Stimulated activated CD4-positive, alpha-beta T cell treated with anti-CD3 and anti-CD28 coated beads, Interleukin-2, amount 100 ng/mL, for 24 hours (primary cell): ENCODE data around the gene SWI5.
A peak's percentile ranks its signal among the peaks of the same experiment; 100 is the strongest.

Experiments used
- DNase-seq, 2 donors: peaks; one replicate each; pipeline ENCODE4 v3.0.0-alpha.2; 2020

The SWI5 gene

DNA sequence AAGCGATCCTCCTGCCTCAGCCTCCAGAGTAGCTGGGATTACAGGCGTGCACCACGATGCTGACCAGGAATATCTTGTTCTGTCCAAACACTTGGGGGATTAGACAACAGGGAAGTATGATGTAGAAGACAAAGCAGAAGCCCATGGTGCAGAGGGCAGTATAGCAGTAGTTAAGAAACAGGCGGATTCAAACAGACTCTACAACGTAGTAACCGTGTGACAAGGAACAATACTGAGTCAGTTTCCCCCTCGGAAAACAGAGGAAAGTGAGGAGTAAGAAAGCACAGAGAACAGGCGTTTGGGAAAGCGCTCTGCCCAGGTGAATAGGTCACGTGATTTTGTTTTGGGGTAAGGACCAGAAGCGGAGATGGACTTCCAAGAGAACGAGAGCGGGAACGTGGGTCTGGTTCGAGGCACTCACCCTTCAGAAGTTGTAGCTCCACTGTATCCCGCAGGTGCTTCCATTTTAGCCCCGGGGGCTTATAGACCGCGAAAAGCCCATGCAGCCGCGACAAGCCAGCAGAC lies 45.9 kb downstream of the SWI5 start:
- DNase-seq: no peak

DNA sequence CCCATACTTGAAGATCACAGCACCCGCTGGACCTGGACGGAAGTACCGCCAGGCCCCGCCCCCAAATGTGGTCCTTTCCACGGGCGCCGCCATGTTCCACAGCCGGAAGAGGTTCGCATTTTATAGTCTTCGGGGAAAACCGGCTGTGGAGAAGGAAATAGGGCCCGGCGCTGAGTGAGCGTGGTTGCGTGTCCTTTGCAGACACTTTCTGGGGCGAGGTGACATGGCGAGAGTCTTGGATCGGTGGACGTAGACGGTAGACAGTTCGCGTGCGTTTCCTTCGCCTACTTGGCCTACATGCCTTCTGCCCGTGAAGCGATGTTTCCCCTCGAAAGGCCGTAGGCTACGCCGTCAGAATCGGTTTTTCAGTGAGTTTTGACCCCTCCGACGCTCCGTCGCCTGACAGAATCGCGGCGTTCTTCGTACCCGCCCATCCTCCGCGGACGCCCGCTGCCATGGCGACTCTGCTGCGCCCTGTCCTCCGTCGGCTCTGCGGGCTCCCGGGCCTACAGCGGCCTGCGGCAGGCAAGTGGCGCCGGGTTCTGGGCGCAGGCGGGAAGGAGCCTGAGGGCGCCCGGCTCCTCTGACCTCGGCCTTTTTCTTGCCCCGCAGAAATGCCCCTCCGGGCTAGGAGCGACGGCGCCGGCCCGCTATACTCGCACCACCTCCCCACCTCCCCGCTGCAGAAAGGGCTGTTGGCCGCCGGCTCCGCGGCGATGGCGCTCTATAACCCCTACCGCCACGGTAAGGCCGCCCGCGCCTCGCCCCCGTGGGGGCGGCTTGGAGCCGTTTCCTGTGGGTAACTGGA lies 46.5 kb downstream of the SWI5 start, which contains the start of the genes COQ4 and TRUB2:
Gene COQ4, plus strand, starts transcription at position 436 of the 808 bp plus-strand sequence. Its CDS starts 20 bp downstream, at position 456.
Gene TRUB2, minus strand, starts transcription at position 44 of the 808 bp plus-strand sequence. Its CDS starts 39 bp downstream, at position 5.
- peak; percentile 94 for DNase-seq

DNA sequence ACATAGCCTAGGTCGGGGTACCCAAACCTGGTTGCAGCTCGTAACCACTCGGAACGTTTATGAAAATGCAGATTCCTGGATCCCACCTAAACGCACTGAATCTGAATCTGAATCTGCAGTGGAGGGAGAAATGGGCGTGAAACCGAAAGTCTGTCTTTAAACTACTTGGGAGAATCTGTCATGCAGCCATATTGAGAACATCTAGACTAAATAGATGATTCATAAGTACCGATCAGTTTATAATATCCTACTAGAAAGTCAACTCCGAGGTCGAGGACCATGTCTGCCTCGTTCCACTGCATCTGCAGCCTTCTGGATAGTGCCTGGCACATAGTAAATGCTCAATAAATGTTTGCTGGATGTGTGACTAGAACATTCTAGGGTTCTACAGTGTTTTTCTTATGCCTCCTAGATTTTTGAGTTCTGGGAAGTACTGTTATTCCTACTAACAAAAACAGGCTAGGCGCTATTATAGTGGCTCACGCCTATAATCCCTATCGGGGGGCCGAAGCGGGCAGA lies 47.2 kb downstream of the SWI5 start:
- no peak for DNase-seq

DNA sequence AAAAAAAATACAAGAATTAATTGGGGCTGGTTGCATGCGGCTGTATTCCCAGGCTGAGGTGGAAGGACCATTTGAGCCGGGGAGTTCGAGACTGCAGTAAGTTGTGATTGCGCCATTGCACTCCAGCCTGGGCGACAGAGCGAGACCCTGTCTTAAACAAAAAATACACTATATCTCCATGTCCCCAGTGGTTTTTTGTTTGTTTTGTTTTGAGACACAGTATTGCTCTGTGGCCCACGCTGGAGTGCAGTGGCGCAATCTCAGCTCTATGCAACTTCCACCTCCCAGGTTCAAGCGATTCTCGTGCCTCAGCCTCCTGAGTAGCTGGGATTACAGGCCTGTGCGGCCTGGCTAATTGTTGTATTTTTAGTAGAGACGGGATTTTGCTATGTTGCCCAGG lies 47.7 kb downstream of the SWI5 start:
- DNase-seq: no peak

DNA sequence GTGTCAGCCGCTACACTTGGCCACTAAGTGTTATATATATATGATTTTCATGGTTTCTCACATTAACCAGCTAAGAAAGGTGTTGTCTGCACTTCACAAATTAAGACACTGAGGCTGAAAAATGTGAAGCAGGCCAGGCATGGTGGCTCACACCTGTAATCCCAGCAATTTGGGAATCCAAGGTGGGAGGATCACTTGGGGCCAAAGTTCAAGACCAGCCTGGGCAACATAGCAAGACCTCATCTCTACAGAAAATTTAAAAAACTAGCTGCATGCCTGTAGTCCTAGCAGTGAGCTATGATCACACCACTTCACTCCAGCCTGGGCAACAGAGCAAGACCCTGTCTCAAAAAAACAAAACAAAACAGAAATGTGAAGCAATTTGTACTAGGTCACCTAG lies 48.3 kb downstream of the SWI5 start:
- DNase-seq: no peak

DNA sequence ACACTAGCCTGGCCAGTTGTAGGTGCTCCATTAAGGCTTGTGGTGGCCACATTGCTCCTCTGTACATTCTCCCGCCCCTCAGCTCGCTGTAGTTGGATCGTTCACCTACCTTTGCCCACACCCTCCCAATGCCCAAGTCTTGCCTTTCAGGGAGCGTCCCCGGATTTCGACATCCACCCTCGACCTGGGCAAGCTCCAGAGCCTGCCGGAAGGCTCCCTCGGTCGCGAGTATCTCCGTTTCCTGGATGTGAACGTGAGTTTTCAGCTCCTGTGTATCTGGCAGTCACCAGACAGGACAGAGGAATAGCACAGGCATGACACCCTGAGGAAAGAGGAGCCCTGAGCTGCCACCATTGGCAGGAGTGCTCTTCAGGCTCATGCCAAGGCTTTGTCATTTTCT lies 49.6 kb downstream of the SWI5 start:
- DNase-seq: no peak

DNA sequence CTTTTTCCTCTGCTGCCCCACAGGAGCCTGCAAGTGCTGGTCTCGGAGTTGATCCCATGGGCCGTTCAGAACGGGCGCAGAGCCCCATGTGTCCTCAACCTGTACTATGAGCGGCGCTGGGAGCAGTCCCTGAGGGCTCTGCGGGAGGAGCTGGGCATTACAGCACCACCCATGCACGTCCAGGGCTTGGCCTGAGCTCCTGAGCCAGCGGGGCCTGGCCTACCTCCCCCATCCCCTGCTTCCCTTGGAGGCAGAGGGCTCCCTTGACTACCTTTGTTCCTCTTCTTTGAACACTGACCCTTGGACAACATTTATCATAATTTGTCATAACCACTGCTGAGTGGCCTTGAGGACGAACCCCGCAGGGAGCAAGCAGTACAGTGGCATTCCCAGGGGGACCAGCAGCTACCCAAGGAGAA lies 57.4 kb downstream of the SWI5 start:
- DNase-seq: no peak

DNA sequence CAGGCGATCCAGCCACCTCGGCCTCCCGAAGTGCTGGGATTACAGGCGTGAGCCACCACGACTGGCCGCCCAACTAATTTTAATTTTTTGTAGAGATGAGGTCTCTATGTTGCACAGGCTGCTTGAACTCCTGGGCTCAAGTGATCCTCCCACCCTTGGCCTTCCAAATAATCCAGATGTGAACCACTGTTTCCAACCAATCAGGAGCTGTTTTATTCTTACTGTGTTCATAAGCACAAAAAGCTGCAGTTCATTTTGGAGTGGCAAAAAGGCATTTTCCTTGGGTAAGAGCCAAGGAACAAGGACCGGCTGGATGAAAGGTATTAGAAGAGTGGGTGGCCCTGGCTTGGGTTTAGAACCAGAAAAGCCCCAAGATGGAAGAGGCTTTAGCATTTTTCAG lies 59.1 kb downstream of the SWI5 start:
- DNase-seq: no peak

DNA sequence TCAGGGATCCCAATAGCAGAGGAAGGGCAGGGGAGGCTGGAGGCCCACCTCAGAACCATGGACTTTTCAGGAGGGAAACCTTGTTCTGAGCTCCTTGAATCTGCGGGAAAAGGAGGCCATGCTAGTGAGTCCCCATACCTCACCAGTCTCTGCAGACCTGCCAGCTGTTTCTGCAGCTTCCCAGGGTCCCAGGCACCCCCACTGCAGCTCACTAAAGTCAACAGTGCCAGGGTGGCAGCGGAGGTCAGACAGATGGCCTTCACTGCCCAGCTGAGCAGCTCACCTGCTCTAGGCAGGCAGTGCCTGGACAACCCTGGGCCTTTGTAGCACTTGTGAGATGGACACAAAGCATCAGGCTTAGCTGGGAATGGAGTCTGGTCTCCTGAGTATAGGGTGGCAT lies 59.8 kb downstream of the SWI5 start:
- no peak for DNase-seq

DNA sequence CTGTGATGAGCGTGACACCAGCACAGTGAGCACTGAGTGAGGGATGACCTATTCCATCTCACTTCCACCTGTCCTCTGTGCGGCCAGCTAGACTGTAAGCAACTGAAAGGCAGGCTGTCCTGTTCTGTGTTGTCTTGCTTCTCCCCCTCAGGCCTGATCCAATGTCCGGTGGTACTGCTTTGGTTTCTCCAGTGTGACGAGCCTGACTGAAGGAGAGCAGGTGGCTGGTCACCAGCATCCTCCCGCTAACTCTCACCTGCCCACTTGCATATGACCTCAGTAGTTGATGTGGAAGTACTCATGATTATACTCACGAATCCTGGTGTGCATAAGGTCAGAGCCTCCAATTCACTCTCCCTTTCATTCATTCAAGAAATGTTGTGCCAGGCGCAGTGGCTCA lies 61.9 kb downstream of the SWI5 start:
- no peak for DNase-seq
